ENCODE measurements around the gene ZBTB44.
"Not testable (repeated sequence)": the region's sequence is repeated elsewhere in the genome, so short reads cannot be mapped to it uniquely, and the experiment has no call there.

ZBTB44 gene

GRCh38 chr11:130261571-130261970 lies 53.1 kb downstream of the ZBTB44 start:
- Histone ChIP-seq H3K4me3 (ENCODE audit: low read depth in 1 of 2, low read length in 1 of 2) (no peak overlapping the region), H3K4me1 (ENCODE audit: control insufficient read depth in 1 of 2, insufficient read depth in 1 of 2, low read depth in 1 of 2, low read length in 1 of 2) (peaks cover 8 to 9% of the 10 kb centered on the region in 2 experiments), H3K36me3 (peaks cover 23% of the 10 kb centered on the region), H3K27ac (no peak overlapping the region), H3K9me3 (no peaks in the 10 kb centered on the region), H3K27me3 (no peaks in the 10 kb centered on the region)
- no peak for TF ChIP-seq CTCF (IDR thresholded peaks at IDR 0.05)

- TF ChIP-seq CTCF (IDR thresholded peaks at IDR 0.05) = no peak
- no peaks in the 10 kb centered on the region for H3K9me3 ChIP-seq
- H3K36me3 ChIP-seq = peaks cover 19% of the 10 kb centered on the region
- no peak overlapping the region for H3K27ac ChIP-seq
- no peak overlapping the region for H3K4me3 ChIP-seq (ENCODE audit: low read depth in 1 of 2, low read length in 1 of 2)
- H3K4me1 ChIP-seq (ENCODE audit: control insufficient read depth in 1 of 2, insufficient read depth in 1 of 2, low read depth in 1 of 2, low read length in 1 of 2) = peaks cover 8 to 9% of the 10 kb centered on the region in 2 experiments
- no peaks in the 10 kb centered on the region for H3K27me3 ChIP-seq
Observed at GRCh38 chr11:130260742-130261141, 54.0 kb downstream of the ZBTB44 start.

- Histone ChIP-seq H3K36me3 (peaks cover 13% of the 10 kb centered on the region), H3K4me3 (ENCODE audit: low read depth in 1 of 2, low read length in 1 of 2) (no peak overlapping the region), H3K9me3 (no peaks in the 10 kb centered on the region), H3K27ac (peak overlapping the region; percentile 14), H3K4me1 (ENCODE audit: control insufficient read depth in 1 of 2, insufficient read depth in 1 of 2, low read depth in 1 of 2, low read length in 1 of 2) (peaks cover 8 to 9% of the 10 kb centered on the region in 2 experiments), H3K27me3 (no peaks in the 10 kb centered on the region)
- no peak for TF ChIP-seq CTCF (IDR thresholded peaks at IDR 0.05)
Observed at GRCh38 chr11:130260080-130260627, 54.6 kb downstream of the ZBTB44 start.

- not testable (repeated sequence) for H3K4me3 ChIP-seq (ENCODE audit: low read depth in 1 of 2, low read length in 1 of 2); H3K4me1 ChIP-seq (ENCODE audit: control insufficient read depth in 1 of 2, insufficient read depth in 1 of 2, low read depth in 1 of 2, low read length in 1 of 2); H3K27me3 ChIP-seq; H3K36me3 ChIP-seq; H3K9me3 ChIP-seq; H3K27ac ChIP-seq
Observed at GRCh38 chr11:130251763-130252162, 63.0 kb downstream of the ZBTB44 start.

- H3K9me3 ChIP-seq, H3K27ac ChIP-seq: not testable (repeated sequence)
Observed at GRCh38 chr11:130249929-130250328, 64.8 kb downstream of the ZBTB44 start.

GRCh38 chr11:130249371-130249770 lies 65.3 kb downstream of the ZBTB44 start:
- no peak for TF ChIP-seq CTCF (IDR thresholded peaks at IDR 0.05)
- H3K27me3 ChIP-seq = no peaks in the 10 kb centered on the region
- H3K36me3 ChIP-seq = no peaks in the 10 kb centered on the region
- H3K4me3 ChIP-seq (ENCODE audit: low read depth in 1 of 2, low read length in 1 of 2) = no peak overlapping the region
- no peak overlapping the region for H3K27ac ChIP-seq
- H3K4me1 ChIP-seq (ENCODE audit: control insufficient read depth in 1 of 2, insufficient read depth in 1 of 2, low read depth in 1 of 2, low read length in 1 of 2) = no peaks in the 10 kb centered on the region
- no peaks in the 10 kb centered on the region for H3K9me3 ChIP-seq

More at GRCh38 chr11:130249929-130250328, 64.8 kb downstream of the ZBTB44 start:
- not testable (repeated sequence) for H3K27me3 ChIP-seq; H3K4me3 ChIP-seq (ENCODE audit: low read depth in 1 of 2, low read length in 1 of 2); H3K4me1 ChIP-seq (ENCODE audit: control insufficient read depth in 1 of 2, insufficient read depth in 1 of 2, low read depth in 1 of 2, low read length in 1 of 2); H3K36me3 ChIP-seq

GRCh38 chr11:130247319-130247718 lies 67.4 kb downstream of the ZBTB44 start:
- Histone ChIP-seq H3K36me3 (no peaks in the 10 kb centered on the region), H3K27me3 (no peaks in the 10 kb centered on the region), H3K27ac (no peak overlapping the region), H3K9me3 (no peaks in the 10 kb centered on the region), H3K4me1 (ENCODE audit: control insufficient read depth in 1 of 2, insufficient read depth in 1 of 2, low read depth in 1 of 2, low read length in 1 of 2) (peaks cover 0 to 10% of the 10 kb centered on the region in 2 experiments), H3K4me3 (ENCODE audit: low read depth in 1 of 2, low read length in 1 of 2) (no peak overlapping the region)
- TF ChIP-seq CTCF (IDR thresholded peaks at IDR 0.05) = no peak

Measured in neutrophil (primary cell).